ENCODE measurements around the gene THAP10. TPM values are rescaled to one million over a fixed set of nuclear protein-coding genes. Genes with fewer than 3 reads are reported as not detected.

THAP10 gene
- total RNA-seq, 1 experiment from 2014 or later, result 6.6 TPM

DNA sequence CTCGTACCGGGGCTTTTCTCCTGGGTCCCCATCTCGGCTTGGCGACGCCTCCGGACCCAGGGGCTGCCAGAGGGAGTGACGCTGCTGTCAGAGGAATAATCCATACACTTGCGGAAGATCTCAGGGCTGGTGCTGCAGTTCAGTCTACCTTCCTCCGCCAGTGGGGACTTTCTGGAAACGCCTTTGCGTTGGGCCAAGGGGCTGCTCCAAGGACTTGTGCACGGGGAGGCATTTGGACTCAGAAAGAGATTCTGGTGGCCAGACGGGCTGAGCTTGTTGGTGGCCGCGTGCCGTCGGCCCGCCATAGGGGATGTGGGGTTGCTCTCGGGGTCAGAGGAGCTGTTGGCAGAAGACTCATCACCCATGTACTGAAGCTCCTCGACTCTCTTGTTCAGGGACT is 60.1 kb downstream of the THAP10 start:
- H3K36me3 ChIP-seq (ENCODE audit: insufficient read depth, low read length, poor library complexity, severe bottlenecking), result peaks cover 25% of the 10 kb centered on the region
- no peak for DNase-seq (ENCODE audit: low spot score)
- H3K9me3 ChIP-seq (ENCODE audit: low read depth, low read length, poor library complexity, severe bottlenecking), result no peaks in the 10 kb centered on the region
- no TSS peak for BruUV-seq (replicated peaks)
- TF ChIP-seq CTCF (conservative IDR thresholded peaks at IDR 0.05; ENCODE audit: low read depth, low read length) (no peak), EZH2 (IDR thresholded peaks at IDR 0.05; ENCODE audit: borderline replicate concordance, low read depth, low read length, poor library complexity, severe bottlenecking) (no peak)
- intact Hi-C loops (cut with micrococcal nuclease; ENCODE audit: unreplicated experiment), result loop anchor here (5.0 kb wide), 1 partner anchor 35 kb away; no protein-coding TSS in a partner anchor
- H3K4me3 ChIP-seq (ENCODE audit: low read depth, low read length, poor library complexity, severe bottlenecking), result no peak overlapping the region
- H3K27me3 ChIP-seq (replicated peaks; ENCODE audit: insufficient read depth, low read depth, low read length, poor library complexity), result no peaks in the 10 kb centered on the region
- ChIA-PET POLR2A (ENCODE audit: low non-redundant PET) (no interaction called here), CTCF (no interaction called here)
- peak overlapping the region; percentile 81 for H3K27ac ChIP-seq (ENCODE audit: low read depth, low read length, poor library complexity, severe bottlenecking)
- peaks cover 31% of the 10 kb centered on the region for H3K4me1 ChIP-seq (ENCODE audit: insufficient read depth, low read length, poor library complexity, severe bottlenecking)

Other genes with a start within 250 kb of the THAP10 start
- 26.9 and 27.7 TPM in 2 replicates for gene UACA, start 128.9 kb downstream of the THAP10 start, total RNA-seq (2021)
- gene LARP6, start 38.3 kb downstream of the THAP10 start, total RNA-seq (2021), result 53.6 and 57.8 TPM in 2 replicates
- 9.2 and 10.9 TPM in 2 replicates for gene LRRC49, start 393 bp upstream of the THAP10 start, total RNA-seq (2021)
- 2.4 and 3.5 TPM in 2 replicates for gene THSD4, start 223.0 kb upstream of the THAP10 start, total RNA-seq (2021)

Data from A673 (cell line).